IPS DF 6.9 (cell line): ENCODE measurements around the gene VPS39.

Experiments
- DNase-seq: peaks from one replicate; pipeline ENCODE4 v3.0.0-alpha.2; 2013; ENCODE audit warnings: low read depth, low spot score
- H3K27ac ChIP-seq: one replicate; pipeline ENCODE4 v1.5.1; 2013; ENCODE audit warnings: low read length, control low read depth
- H3K27me3 ChIP-seq: 2 replicates; pipeline ENCODE4 v1.6.1; 2013; ENCODE audit warnings: mild to moderate bottlenecking, low read length; ENCODE audit not compliant: control insufficient read depth, insufficient read depth
- H3K36me3 ChIP-seq: 2 replicates; pipeline ENCODE4 v1.6.1; 2013; ENCODE audit warnings: low read length; ENCODE audit not compliant: control insufficient read depth, insufficient read depth
- H3K4me1 ChIP-seq: 2 replicates; pipeline ENCODE4 v1.6.1; 2013; ENCODE audit warnings: low read length; ENCODE audit not compliant: control insufficient read depth, insufficient read depth
- H3K4me3 ChIP-seq: 2 replicates; pipeline ENCODE4 v1.5.1; 2013; ENCODE audit warnings: mild to moderate bottlenecking, low read length
- H3K9me3 ChIP-seq: 2 replicates; pipeline ENCODE4 v1.6.1; 2013; ENCODE audit warnings: low read length, inconsistent platforms; ENCODE audit not compliant: control insufficient read depth, insufficient read depth
- WGBS: extraction: QIAGEN DNeasy Blood & Tissue Kit; methylation state at CpG from one replicate; pipeline ENCODE4 v1.1.7; 2013; ENCODE audit warnings: mixed read lengths, missing lambda C conversion rate; ENCODE audit not compliant: insufficient read length, insufficient coverage; 5-methylcytosine and 5-hydroxymethylcytosine counted together

Gene VPS39

DNA sequence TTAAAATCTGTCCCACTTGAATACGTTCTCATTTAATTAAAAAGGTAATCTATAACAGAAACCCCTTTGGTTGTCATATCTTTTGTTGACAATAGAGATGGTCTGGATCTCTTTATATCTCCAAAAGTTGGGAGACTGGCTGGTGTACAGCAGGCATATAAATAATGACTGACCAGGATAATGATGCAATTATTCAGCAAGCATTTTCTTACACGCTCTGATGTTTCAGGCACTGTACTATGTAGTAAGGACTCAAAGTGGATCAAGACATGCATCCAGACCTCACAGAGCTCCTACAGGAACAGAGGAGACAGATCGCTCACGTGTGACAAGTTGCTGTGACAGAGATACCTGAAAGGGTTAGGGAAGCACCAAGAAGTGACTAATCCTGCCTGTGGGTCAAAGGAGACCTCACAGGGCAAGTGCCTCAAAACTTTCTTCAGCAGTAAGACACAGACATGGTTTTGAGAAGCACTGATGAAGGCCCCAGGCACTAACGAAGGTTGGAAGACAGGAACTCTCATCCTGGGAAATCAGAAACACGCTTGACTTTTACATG lies 25.7 kb downstream of the VPS39 start:
- no CpG with 5 or more reads among the region's 6 CpGs for WGBS
- no peak for DNase-seq
- Histone ChIP-seq H3K9me3 (no peaks in the 10 kb centered on the region), H3K4me3 (no peak overlapping the region), H3K4me1 (no peaks in the 10 kb centered on the region), H3K27me3 (no peaks in the 10 kb centered on the region), H3K36me3 (peaks cover 6% of the 10 kb centered on the region; the same call in 1 of the 2 replicates), H3K27ac (no peak overlapping the region)

DNA sequence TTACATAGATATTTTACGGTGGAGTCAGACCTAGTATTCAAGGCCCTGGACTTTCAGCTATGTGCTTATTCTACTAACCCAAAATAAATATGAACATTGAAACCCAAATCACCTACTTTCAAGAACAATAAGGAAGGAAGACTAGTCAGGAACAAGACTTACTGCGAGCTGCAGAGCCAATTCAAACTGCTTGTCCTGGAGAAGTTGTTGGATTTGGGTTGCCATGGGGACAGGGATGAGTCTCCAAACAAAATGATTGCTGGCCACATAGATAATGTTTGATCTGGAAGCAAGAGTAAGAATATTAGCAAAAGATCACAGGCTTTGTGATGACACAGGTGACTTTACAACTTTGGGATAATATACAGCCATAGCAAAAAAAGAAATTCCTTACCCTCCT lies 30.0 kb downstream of the VPS39 start:
- no peak overlapping the region for H3K4me3 ChIP-seq
- no peaks in the 10 kb centered on the region for H3K4me1 ChIP-seq
- no peaks in the 10 kb centered on the region for H3K9me3 ChIP-seq
- H3K36me3 ChIP-seq, result peaks cover 6% of the 10 kb centered on the region; the same call in 1 of the 2 replicates
- no CpG with 5 or more reads among the region's 2 CpGs for WGBS
- DNase-seq, result no peak
- no peaks in the 10 kb centered on the region for H3K27me3 ChIP-seq
- no peak overlapping the region for H3K27ac ChIP-seq

DNA sequence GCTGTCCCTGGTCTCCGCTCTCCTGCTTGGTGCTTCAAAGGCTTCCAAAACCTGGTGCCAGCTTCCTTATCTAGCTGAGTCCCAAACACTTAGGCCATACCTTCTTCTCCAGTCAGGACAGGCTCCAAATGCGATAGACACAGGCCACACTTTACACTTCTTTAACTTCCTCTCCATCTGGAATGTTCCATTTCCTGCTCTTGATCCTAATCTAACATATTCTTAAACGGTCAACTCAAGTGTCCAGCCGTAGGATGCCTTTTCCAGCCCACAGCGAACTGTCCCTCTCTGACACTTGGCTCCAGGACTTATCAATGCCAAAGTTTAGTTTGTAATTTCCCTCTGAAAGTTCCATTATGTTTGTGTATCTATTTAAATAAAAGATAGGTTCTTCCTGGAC lies 32.4 kb downstream of the VPS39 start:
- Histone ChIP-seq H3K27ac (no peak overlapping the region), H3K4me1 (no peaks in the 10 kb centered on the region), H3K36me3 (peaks cover 4% of the 10 kb centered on the region; the same call in 1 of the 2 replicates), H3K27me3 (no peaks in the 10 kb centered on the region), H3K9me3 (no peaks in the 10 kb centered on the region), H3K4me3 (no peak overlapping the region)
- no peak for DNase-seq
- no CpG with 5 or more reads among the region's 5 CpGs for WGBS

DNA sequence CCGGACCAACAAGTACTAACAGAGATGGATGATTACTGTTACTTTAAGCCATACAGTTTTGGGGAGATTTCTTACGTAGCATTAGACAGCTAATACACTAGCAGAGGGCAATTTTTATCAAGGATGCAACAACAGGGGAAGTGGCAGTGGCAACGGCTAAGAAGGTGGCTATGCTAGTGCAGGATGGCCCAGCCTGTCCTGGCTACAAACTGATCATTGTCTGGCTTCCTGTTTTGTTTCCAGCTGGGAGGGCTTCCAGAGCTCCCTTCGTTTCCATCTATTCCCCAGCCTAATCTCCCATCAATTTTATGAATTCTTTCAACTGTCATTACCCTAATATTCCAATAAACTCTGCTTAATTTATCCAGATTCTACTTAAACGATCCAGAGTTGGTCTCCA lies 35.6 kb downstream of the VPS39 start:
- H3K27me3 ChIP-seq, result no peaks in the 10 kb centered on the region
- no peak for DNase-seq
- WGBS, result no CpG with 5 or more reads among the region's 5 CpGs
- H3K4me3 ChIP-seq, result no peak overlapping the region
- H3K9me3 ChIP-seq, result no peaks in the 10 kb centered on the region
- no peaks in the 10 kb centered on the region for H3K4me1 ChIP-seq
- H3K27ac ChIP-seq, result no peak overlapping the region
- H3K36me3 ChIP-seq, result peaks cover 2% of the 10 kb centered on the region; the same call in 1 of the 2 replicates

DNA sequence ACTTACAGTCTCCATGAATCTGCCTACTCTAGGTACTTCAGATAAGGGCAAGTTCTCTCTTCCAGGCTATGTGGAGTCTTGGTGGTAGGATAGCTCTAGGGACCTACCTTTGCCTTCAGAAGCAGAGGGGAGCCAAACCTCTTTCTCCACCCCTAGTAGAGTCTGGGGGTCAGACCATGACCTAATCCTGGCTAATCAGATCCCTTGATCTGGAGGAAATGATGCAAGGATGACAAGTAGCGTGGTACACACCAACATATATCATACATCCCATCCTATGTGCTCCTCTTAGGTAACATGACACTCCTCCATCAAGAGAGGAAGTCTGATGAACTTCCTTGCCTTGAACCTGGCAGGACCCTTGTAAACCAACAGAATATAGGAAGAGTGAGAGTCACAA lies 36.3 kb downstream of the VPS39 start:
- H3K9me3 ChIP-seq, result no peaks in the 10 kb centered on the region
- DNase-seq, result no peak
- H3K4me3 ChIP-seq, result no peak overlapping the region
- H3K27ac ChIP-seq, result no peak overlapping the region
- no peaks in the 10 kb centered on the region for H3K27me3 ChIP-seq
- no peaks in the 10 kb centered on the region for H3K4me1 ChIP-seq
- WGBS, result no CpG with 5 or more reads among the region's 1 CpG
- peaks cover 7% of the 10 kb centered on the region; the same call in 1 of the 2 replicates for H3K36me3 ChIP-seq

DNA sequence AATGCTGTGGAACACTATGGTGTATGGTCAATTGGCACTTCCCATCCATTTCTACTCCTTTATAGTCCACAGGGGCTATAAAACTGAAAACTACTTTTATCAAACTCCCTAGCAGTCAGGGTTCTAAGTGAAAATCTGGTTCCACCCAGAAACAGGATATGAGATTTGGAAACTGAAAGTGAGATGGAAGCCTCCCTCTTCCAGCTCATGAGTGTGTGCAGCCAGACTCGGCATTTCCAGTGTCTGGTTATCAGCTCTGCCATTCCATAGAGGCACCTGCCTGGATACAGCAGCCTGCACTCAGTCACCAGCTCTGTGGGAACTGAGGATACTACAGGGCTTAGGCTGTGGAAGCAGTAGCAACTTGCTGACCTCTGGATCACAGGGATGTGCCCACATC lies 37.0 kb downstream of the VPS39 start:
- no peak for DNase-seq
- Histone ChIP-seq H3K9me3 (no peaks in the 10 kb centered on the region), H3K27ac (no peak overlapping the region), H3K4me3 (no peak overlapping the region), H3K4me1 (no peaks in the 10 kb centered on the region), H3K27me3 (no peaks in the 10 kb centered on the region), H3K36me3 (peaks cover 13% of the 10 kb centered on the region; the same call in 1 of the 2 replicates)
- no CpG with 5 or more reads among the region's 1 CpG for WGBS

DNA sequence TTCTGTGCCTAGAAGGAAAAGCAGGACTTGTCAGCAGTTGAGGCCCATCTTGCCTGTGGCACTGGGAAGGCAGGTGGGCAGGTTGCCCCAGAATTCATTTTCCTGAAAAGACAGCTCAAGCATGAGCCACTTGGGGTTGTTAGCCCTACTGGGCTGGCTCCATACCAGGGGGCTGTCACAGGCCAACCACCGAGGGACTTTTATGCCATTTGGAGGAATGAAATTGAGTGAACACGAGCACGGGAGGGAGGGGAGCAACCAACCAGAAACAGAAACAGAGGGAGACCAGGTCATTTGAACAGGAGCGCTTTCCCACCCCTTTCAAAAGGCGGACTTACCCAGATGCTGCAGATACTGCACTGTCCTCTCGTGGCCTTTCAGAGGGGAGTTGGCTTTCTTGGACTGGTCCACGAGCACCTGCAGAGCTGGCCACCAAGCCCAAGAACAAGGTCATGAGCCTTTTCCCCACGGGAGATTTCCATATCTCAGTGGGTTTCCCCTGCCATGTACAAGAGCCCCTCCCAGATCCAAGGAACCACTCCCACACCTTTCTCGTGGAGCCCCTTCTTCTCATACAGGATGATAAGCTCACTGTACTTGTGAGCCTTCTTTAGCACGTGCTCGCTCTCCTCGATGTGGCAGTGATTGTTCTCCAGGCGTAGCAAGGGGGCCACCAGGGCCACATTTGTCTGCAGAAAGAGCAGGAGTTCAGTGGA lies 41.7 kb downstream of the VPS39 start:
- H3K27me3 ChIP-seq, result no peaks in the 10 kb centered on the region
- DNase-seq, result no peak
- peaks cover 32% of the 10 kb centered on the region for H3K36me3 ChIP-seq
- no peak overlapping the region for H3K4me3 ChIP-seq
- no CpG with 5 or more reads among the region's 13 CpGs for WGBS
- no peak overlapping the region for H3K27ac ChIP-seq
- no peaks in the 10 kb centered on the region for H3K4me1 ChIP-seq
- no peaks in the 10 kb centered on the region for H3K9me3 ChIP-seq

DNA sequence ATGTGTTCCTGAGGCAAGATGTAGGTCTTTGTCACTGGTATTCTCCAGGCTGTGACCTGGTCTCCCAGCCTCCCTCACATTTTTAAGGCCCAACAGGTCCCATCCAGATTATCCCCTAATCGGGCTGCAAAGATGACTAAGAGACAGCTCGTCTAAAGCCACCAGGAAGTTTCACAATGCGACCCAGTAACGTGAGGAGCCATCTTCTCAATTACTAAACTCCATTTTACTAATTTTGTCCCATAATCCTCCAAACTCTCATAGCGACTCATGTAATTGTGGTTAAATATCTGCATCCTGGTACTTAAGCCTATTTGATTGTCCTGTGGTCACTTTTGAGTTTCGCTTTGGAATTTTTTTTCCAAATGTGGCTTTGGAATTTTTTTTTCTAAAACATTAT lies 43.0 kb downstream of the VPS39 start:
- H3K27me3 ChIP-seq, result no peaks in the 10 kb centered on the region
- no peak for DNase-seq
- H3K4me1 ChIP-seq, result no peaks in the 10 kb centered on the region
- H3K27ac ChIP-seq, result no peak overlapping the region
- H3K4me3 ChIP-seq, result no peak overlapping the region
- no peaks in the 10 kb centered on the region for H3K9me3 ChIP-seq
- no CpG with 5 or more reads among the region's 6 CpGs for WGBS
- H3K36me3 ChIP-seq, result peaks cover 29% of the 10 kb centered on the region

DNA sequence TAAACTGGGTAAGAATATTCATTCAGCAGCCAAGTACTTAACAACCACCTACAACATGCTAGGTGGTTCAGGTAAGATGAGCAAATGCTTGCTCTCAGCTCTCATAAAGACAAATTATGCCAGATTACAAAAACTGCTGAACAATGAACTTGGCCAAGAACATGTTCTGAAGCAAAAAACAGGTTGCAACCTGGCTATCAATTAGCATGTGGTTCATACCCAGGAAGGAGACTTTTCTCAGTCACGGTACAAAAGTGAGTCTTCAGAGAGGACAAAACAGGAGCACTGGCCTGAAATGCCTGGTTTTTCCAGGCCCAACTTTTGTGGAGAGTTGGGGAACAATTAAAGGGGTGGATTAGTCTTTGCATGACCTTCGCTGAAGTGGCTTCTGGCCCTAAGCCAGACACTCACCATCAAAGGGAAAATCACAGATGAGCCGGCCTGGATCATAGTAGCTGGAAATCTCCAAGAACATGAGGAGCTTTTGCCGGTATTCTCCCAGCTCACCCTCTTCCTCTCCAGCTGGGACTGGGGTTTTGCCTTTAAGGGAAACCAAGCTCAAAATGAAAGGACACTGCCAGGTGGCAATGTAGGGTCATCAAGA lies 44.1 kb downstream of the VPS39 start:
- no CpG with 5 or more reads among the region's 4 CpGs for WGBS
- Histone ChIP-seq H3K36me3 (peaks cover 35% of the 10 kb centered on the region), H3K4me3 (no peak overlapping the region), H3K4me1 (no peaks in the 10 kb centered on the region), H3K9me3 (no peaks in the 10 kb centered on the region), H3K27me3 (no peaks in the 10 kb centered on the region), H3K27ac (no peak overlapping the region)
- DNase-seq, result no peak

DNA sequence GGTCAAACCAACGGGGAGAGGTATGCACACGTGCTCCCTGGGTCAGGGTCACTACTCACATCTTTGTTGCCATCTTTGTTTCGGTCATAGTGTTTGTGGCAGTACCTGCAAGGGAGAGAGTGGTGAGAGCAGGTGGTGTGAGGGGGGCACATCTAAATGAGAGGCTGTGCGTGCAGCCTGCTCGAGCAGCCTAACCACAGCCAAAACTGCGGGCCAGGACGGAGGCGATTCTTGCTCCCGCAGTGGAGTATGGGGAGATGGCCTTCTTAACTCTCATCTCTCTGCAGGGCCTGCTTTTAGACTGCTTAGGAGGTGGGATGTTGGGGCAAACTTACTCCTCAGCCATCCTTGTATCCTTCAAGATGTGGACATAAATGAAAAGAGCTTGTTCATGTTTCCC lies 44.8 kb downstream of the VPS39 start:
- Histone ChIP-seq H3K4me3 (no peak overlapping the region; the same call in 1 of the 2 replicates), H3K4me1 (no peaks in the 10 kb centered on the region), H3K27ac (no peak overlapping the region), H3K27me3 (no peaks in the 10 kb centered on the region), H3K36me3 (peaks cover 38% of the 10 kb centered on the region), H3K9me3 (no peaks in the 10 kb centered on the region)
- WGBS, result no CpG with 5 or more reads among the region's 9 CpGs
- no peak for DNase-seq
